Measurements from ENCODE around the gene BDH1. TPM values are rescaled to one million over a fixed set of nuclear protein-coding genes. Genes with fewer than 3 reads are reported as not detected.
"Not testable (repeated sequence)": the region's sequence is repeated elsewhere in the genome, so short reads cannot be mapped to it uniquely, and the experiment has no call there.

Gene BDH1
- total RNA-seq, 2 experiments from 2014 or later: 54.2 to 55.8 TPM

DNA sequence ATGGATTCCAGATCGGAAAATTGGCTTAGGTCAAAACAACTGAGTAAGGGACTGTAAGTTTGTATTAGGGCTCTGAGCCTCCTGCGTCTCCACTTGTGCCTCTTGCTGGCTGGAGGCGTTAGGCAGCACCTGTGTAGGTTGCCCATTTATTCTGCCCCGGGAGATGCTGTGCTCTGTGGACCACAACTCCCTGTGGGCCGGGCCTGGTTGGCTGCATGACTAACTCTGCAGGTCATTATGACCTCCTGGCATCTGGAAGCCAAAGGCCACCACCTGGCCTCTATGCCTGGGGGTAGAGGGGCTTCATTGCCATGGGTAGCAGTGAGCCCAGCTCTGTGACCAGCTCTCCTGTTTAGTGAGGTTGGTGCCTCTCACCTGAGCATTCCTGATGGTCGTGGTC lies 36.0 kb upstream of the BDH1 start:
- Mint-ChIP-seq H3K36me3 (ENCODE audit: low read depth) (peaks cover 6% of the 10 kb centered on the region), H3K4me1 (peaks cover 39% of the 10 kb centered on the region), H3K4me3 (no peak overlapping the region), H3K9me3 (no peaks in the 10 kb centered on the region), H3K27me3 (peaks cover 3% of the 10 kb centered on the region), H3K27ac (no peak overlapping the region)
- CTCF ChIA-PET: no interaction called here
- DNase-seq: no peak
- POLR2A ChIA-PET: no interaction called here

DNA sequence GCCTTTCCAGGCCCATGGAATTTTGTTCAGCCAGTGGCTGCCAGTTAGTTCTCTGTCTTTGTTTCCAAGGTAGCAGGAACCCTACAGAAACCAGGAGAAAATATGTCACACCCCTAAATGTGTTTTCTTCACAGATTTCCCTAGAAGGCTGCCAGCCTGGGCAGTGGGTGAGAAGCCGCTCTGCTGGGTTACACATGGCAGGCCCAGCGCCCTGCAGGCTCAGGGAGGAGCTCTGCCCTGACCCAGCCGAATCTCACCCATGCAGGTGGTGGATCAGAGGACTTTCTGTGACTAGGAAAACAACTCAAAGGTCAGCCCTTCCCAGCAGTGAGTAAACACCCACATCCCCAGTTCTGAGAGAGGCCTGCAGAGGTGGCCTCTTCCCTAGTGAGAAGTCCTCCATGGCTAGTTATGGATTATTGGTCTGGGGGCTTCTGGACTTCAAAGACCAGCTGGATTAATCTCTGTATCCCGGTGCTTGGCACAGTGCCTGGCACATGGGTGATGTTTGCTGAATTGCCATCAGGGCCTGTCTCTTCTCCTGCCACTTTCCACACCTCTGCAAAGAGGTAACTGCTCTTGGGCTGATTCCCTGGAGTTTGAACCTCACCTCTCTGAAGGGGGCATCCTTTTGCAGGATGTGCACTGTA lies 34.7 kb upstream of the BDH1 start:
- Mint-ChIP-seq H3K4me3 (no peak overlapping the region), H3K36me3 (ENCODE audit: low read depth) (peaks cover 6% of the 10 kb centered on the region), H3K27ac (no peak overlapping the region), H3K4me1 (peaks cover 36% of the 10 kb centered on the region), H3K27me3 (peaks cover under 1% of the 10 kb centered on the region), H3K9me3 (no peaks in the 10 kb centered on the region)
- POLR2A ChIA-PET: no interaction called here
- DNase-seq: no peak
- CTCF ChIA-PET: interaction anchor here (2.9 kb wide), 1 partner anchor 9 kb away, joined by 14 read pairs; no protein-coding TSS in a partner anchor

DNA sequence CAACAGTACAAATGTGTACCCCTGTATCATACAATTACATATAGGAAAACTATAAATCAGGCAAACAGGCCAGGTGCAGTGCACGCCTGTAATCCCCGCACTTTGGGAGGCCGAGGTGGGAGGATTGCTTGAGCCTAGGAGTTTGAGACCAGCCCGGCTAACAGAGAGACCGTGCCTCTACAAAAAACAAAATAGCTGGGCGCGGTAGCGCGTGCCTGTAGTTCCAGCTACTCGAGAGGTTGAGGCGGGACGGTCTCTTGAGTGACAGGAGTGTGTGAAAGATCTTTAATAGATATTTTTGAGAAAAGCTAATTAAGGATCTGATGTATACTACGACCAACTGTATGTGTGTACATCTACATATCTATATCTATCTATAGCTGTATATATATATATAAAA lies 33.8 kb upstream of the BDH1 start:
- peaks cover 36% of the 10 kb centered on the region for H3K4me1 Mint-ChIP-seq
- H3K9me3 Mint-ChIP-seq: no peaks in the 10 kb centered on the region
- no peaks in the 10 kb centered on the region for H3K27me3 Mint-ChIP-seq
- CTCF ChIA-PET: interaction anchor here (2.9 kb wide), 1 partner anchor 10 kb away, joined by 14 read pairs; no protein-coding TSS in a partner anchor
- no peak overlapping the region for H3K27ac Mint-ChIP-seq
- POLR2A ChIA-PET: no interaction called here
- DNase-seq: no peak
- no peak overlapping the region for H3K4me3 Mint-ChIP-seq
- H3K36me3 Mint-ChIP-seq (ENCODE audit: low read depth): peaks cover 6% of the 10 kb centered on the region

DNA sequence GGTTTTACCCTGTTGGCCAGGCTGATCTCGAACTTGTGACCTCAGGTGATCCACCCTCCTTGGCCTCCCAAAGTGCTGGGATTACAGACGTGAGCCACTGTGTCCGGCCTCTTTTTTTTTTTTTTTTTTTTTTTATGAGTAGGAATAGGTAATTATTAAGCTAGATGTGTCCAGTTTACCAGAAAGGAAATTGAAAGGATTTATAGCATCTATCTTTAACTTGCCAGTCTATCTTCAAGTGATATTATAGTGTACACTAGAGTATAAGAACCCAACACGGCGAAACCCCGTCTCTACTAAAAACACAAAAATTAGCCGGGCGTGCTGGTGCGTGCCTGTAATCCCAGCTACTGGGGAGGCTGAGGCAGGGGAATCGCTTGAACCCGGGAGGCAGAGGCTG lies 31.0 kb upstream of the BDH1 start:
- DNase-seq; H3K27me3 Mint-ChIP-seq; H3K4me3 Mint-ChIP-seq; H3K9me3 Mint-ChIP-seq; H3K36me3 Mint-ChIP-seq (ENCODE audit: low read depth); POLR2A ChIA-PET; H3K27ac Mint-ChIP-seq: not testable (repeated sequence)
- CTCF ChIA-PET: interaction anchor here (1.0 to 1.3 kb wide), 2 partner anchors 11 to 12 kb away, joined by 3 to 6 read pairs; no protein-coding TSS in a partner anchor
- peaks cover 15% of the 10 kb centered on the region for H3K4me1 Mint-ChIP-seq

DNA sequence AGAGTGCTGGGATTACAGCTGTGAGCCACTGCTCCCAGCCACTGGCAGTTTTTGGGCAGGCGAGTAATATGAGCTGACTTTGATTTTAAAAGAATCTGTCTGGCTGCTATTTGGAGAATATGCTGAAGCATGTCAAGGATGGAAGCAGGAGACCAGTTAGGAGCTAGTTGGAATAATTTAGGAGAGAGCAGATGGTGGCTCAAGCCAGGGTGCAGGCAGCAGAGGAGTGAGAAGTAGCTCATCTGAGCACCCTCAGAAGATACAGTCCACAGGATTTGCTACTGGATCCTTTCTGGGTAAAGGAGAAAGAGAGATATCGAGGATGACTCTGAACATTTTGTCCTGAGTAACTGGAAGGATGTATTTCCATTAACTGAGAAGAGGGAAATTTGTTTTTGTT lies 30.4 kb upstream of the BDH1 start:
- DNase-seq: no peak
- CTCF ChIA-PET: interaction anchor here (1.3 kb wide), 1 partner anchor 13 kb away, joined by 6 read pairs; no protein-coding TSS in a partner anchor
- H3K27me3 Mint-ChIP-seq: no peaks in the 10 kb centered on the region
- POLR2A ChIA-PET: no interaction called here
- H3K36me3 Mint-ChIP-seq (ENCODE audit: low read depth): no peaks in the 10 kb centered on the region
- H3K4me3 Mint-ChIP-seq: no peak overlapping the region
- no peaks in the 10 kb centered on the region for H3K9me3 Mint-ChIP-seq
- no peak overlapping the region for H3K27ac Mint-ChIP-seq
- peaks cover 9% of the 10 kb centered on the region for H3K4me1 Mint-ChIP-seq

DNA sequence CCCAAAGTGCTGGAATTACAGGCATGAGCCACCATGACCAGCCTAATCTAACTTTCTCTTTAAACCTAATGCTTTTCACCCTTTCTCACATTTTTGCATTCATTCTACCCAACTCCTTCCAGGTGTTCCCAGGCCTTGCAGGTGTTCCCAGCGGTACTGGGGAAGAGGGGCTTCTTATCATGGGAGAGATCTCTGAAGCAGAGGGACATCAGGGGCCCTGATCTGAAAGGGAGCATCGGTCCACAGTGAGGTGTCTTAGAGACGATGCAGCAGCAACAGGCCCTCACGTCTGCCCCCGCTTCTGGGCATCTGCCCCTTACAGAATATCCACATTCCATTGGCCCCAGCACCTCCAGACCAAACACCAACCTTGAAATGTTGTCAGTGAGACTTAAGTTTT lies 29.0 kb upstream of the BDH1 start:
- ChIA-PET CTCF (interaction anchor here (1.3 kb wide), 1 partner anchor 15 kb away, joined by 4 read pairs; no protein-coding TSS in a partner anchor), POLR2A (no interaction called here)
- H3K27me3 Mint-ChIP-seq: no peaks in the 10 kb centered on the region
- no peak for DNase-seq
- H3K4me3 Mint-ChIP-seq: no peak overlapping the region
- no peaks in the 10 kb centered on the region for H3K4me1 Mint-ChIP-seq
- no peaks in the 10 kb centered on the region for H3K36me3 Mint-ChIP-seq (ENCODE audit: low read depth)
- H3K27ac Mint-ChIP-seq: no peak overlapping the region
- no peaks in the 10 kb centered on the region for H3K9me3 Mint-ChIP-seq

DNA sequence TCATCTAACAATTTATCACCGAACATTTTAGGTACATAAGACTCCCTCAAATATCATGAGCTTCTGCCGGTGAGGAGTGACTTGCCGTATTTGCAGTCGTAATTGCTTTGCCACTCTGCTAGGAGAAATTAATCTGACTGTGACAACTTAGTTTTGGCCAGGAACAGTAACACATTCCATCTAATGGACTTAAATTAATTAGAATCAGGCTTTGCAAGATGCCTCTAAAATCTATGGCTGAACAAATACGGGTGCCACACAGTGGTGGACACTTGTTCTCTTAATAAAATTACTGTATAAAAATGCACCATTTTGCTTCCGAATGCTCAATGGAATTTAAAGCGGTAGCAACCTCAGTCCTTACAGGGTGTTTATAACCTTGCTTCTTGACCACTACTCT lies 27.6 kb upstream of the BDH1 start:
- Mint-ChIP-seq H3K4me3 (no peak overlapping the region), H3K4me1 (no peaks in the 10 kb centered on the region), H3K27me3 (no peaks in the 10 kb centered on the region), H3K36me3 (ENCODE audit: low read depth) (no peaks in the 10 kb centered on the region), H3K9me3 (no peaks in the 10 kb centered on the region), H3K27ac (no peak overlapping the region)
- POLR2A ChIA-PET: no interaction called here
- CTCF ChIA-PET: interaction anchor here (1.2 kb wide), 1 partner anchor 16 kb away, joined by 4 read pairs; no protein-coding TSS in a partner anchor
- DNase-seq: no peak

DNA sequence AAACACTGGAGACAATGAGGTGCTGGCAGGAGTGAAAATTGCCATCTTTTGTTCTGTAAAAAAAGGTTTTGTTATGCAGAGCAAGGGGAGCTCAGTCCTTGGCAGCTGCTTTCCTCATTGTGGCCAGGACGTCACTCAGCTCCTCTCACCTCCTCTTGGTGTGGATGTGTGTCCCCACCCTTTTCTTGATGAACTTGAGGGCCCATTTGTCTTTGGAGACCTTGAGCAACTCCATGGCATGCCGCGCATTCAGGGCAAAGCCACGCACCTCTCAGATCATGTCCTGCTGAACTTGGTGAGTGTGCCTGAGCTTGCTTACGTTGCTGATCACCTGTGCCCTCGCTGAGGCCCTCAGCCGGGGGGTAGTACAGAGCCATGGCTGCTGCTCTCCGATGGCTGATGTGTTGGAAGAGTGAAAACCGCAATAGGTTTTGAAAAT lies 24.5 kb upstream of the BDH1 start:
- POLR2A ChIA-PET: no interaction called here
- CTCF ChIA-PET: no interaction called here

DNA sequence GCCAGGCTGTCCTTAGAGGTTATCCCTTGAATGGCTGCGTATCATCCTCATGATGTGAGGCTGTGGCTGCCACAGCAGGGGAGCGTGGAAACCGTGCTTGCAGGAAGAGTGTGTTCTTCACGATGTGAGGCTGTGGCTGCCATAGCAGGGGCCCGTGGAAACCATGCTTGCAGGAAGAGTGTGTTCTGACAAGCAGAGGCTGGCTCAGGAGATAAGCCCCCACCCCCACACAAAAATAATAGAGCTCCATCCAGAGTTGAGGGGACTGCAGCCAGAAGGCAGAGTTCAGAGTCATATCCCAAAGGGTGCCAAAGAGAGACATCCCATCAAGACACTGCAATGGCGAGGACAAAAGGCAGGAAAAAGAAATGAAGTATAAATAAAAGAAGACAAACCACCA lies 22.6 kb upstream of the BDH1 start:
- DNase-seq: no peak
- Mint-ChIP-seq H3K27me3 (peaks cover 2% of the 10 kb centered on the region), H3K36me3 (ENCODE audit: low read depth) (no peaks in the 10 kb centered on the region), H3K4me3 (no peak overlapping the region), H3K9me3 (no peaks in the 10 kb centered on the region), H3K4me1 (no peaks in the 10 kb centered on the region), H3K27ac (no peak overlapping the region)
- ChIA-PET POLR2A (no interaction called here), CTCF (no interaction called here)

More for the DNA sequence above, 24.5 kb upstream of the BDH1 start:
- Mint-ChIP-seq H3K27me3 (no peaks in the 10 kb centered on the region), H3K9me3 (no peaks in the 10 kb centered on the region), H3K4me3 (no peak overlapping the region), H3K27ac (no peak overlapping the region), H3K4me1 (no peaks in the 10 kb centered on the region), H3K36me3 (ENCODE audit: low read depth) (no peaks in the 10 kb centered on the region)
- DNase-seq: no peak

DNA sequence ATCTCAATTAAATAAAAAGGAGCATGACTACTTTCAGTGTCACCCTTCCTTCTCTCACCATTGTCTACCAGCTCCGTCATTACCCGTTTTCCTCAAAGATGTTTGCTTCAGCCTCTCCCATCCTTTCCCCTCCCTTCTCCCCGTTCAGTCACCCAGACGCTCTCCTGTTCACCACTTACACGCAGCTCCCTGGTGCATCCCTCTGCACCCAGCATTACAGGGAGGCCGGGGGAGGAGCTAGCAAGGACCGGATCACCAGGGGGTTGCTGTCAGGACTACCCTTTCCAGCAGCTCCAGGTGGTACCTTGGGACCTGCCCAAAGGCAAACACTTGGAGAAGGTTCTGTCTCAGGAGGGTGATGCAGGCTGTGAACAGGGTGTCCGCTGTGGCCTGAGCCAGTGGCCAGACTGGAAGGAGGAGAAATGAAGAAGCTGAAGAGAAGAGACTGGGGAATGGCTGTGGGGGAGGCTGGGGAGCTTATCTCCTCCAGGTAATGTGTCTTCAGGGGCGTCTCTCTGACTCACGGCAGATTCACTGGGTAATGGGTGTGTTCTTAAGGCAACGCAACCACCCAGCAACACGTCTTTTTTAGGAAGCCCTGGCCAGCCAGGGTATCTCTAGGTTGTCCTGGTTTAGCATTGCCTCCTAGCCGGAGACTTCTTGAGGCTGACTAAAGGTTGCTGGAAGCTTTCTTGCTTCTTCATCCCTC lies 21.8 kb upstream of the BDH1 start:
- POLR2A ChIA-PET: interaction anchor here (0.7 kb wide), 1 partner anchor 22 kb away, joined by 4 read pairs; the partner anchor contains the start of gene BDH1
- H3K27me3 Mint-ChIP-seq: peaks cover 2% of the 10 kb centered on the region
- no peaks in the 10 kb centered on the region for H3K9me3 Mint-ChIP-seq
- H3K4me1 Mint-ChIP-seq: no peaks in the 10 kb centered on the region
- no peak overlapping the region for H3K27ac Mint-ChIP-seq
- no peaks in the 10 kb centered on the region for H3K36me3 Mint-ChIP-seq (ENCODE audit: low read depth)
- no peak overlapping the region for H3K4me3 Mint-ChIP-seq
- DNase-seq: no peak
- CTCF ChIA-PET: no interaction called here

DNA sequence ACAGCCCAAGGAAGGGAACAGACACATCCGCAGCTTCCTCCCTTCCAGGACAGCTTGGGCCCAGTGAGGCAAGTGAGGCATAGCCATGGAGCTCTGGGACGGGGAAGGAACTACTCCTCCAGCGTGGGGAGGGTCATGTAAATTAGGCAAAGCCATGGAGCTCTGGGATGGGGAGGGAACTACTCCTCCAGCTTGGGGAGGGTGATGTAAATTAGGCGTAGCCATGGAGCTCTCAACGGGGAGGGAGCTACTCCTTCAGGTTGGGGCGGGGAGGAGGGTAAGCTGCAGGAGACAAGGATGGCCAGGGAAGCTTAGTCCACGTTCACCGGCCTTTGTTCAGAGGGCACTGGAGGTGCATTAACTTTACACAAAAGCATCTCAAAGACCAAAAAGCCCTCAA lies 21.1 kb upstream of the BDH1 start:
- CTCF ChIA-PET: interaction anchor here (1.6 kb wide), 1 partner anchor 11 kb away, joined by 3 read pairs; no protein-coding TSS in a partner anchor
- Mint-ChIP-seq H3K27me3 (peaks cover 2% of the 10 kb centered on the region), H3K4me3 (no peak overlapping the region), H3K27ac (no peak overlapping the region), H3K4me1 (no peaks in the 10 kb centered on the region), H3K36me3 (ENCODE audit: low read depth) (no peaks in the 10 kb centered on the region), H3K9me3 (no peaks in the 10 kb centered on the region)
- no peak for DNase-seq
- POLR2A ChIA-PET: interaction anchor here (0.7 kb wide), 1 partner anchor 21 kb away, joined by 4 read pairs; the partner anchor contains the start of gene BDH1

DNA sequence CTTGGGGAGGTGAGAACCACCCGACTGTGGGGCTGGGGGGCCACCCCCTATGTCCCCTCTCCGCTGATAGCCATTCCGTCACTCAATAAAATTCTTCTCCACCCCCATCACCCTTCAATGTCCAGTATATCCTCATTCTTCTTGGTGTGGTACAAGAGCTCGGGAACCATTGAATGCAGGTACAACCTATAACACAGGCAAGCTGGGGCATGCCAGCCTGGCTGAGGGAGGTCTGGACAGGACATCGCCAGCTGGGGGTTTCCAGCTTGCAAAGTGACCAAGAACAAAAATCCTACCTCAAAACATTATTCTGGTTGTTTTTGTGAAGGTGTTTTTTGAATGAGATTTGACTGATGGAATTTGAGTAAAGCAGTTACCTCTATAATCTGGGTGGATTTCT lies 19.6 kb upstream of the BDH1 start:
- ChIA-PET CTCF (interaction anchor here (0.6 to 1.6 kb wide), 2 partner anchors 12 to 21 kb away, joined by 3 to 6 read pairs; no protein-coding TSS in a partner anchor), POLR2A (no interaction called here)
- no peaks in the 10 kb centered on the region for H3K4me1 Mint-ChIP-seq
- H3K4me3 Mint-ChIP-seq: no peak overlapping the region
- H3K27ac Mint-ChIP-seq: no peak overlapping the region
- peaks cover 2% of the 10 kb centered on the region for H3K27me3 Mint-ChIP-seq
- H3K36me3 Mint-ChIP-seq (ENCODE audit: low read depth): no peaks in the 10 kb centered on the region
- no peak for DNase-seq
- peaks cover 9% of the 10 kb centered on the region for H3K9me3 Mint-ChIP-seq

DNA sequence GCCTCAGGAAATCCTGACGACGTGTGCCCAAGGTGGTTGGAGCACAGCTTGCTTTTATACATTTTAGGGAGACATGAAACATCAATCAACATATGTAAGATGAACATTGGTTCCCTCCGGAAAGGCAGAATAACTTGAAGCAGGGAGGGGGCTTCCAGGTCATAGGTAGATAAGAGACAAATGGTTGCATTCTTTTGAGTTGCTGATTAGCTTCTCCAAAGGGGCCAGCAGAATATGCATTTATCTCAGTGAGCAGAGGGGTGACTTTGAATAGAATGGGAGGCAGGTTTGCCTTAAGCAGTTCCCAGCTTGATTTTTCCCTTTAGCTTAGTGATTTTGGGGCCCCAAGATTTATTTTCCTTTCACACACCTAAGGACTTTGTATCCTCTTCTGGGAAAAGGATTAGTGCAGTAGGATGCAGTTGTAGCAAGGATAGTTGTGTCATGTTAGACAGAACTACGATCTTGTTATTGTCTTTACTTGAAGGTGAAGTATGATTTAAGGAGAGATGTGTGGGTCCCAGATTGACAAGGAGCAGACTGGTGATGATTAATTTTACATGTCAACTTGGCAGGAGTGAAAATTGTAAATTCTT lies 18.7 kb upstream of the BDH1 start:
- POLR2A ChIA-PET; DNase-seq; H3K4me3 Mint-ChIP-seq; H3K4me1 Mint-ChIP-seq; H3K27ac Mint-ChIP-seq; CTCF ChIA-PET; H3K27me3 Mint-ChIP-seq; H3K36me3 Mint-ChIP-seq (ENCODE audit: low read depth): not testable (repeated sequence)
- H3K9me3 Mint-ChIP-seq: peaks cover 17% of the 10 kb centered on the region
